DMS 273 (cell line): Measurements from ENCODE around the gene PDK2.
"Not testable (repeated sequence)": the region's sequence is repeated elsewhere in the genome, so short reads cannot be mapped to it uniquely, and the experiment has no call there.

ENCODE experiments used
- DNase-seq: peaks from one replicate; lab custom pipeline; 2025; ENCODE audit not compliant: unreplicated experiment; lab: John Stamatoyannopoulos, UW

The PDK2 gene

DNA sequence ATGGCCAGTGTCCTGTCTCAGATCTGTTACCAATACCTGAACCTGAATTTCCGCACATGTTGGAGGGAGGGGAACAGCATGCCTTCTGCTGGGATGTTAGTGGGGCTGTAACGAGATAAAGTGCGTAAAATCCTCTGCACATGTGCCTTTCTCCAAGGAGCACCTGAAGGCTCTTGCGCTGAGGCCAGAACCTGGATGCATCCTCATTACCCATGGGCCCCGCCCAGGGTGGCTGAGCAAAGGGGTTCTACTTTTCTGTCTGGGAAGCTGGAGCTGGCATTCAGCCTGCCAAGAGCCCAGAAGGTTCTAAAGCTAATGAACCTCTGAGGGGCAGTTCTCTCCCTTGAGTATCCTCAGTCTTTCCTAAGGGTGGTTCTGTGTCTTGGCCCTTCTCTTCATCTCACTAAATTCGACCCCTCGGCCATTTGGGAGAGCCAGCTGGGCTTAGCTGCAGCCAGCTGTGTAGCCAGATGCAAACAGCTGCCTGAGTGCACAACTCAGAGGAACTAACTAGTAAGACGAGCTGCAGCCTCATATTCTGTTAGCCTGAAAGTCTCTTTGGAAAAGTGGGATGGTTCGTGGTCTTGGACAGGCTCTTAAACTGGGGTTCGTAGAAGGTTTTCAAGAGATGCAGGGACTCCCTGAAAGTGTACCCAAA is 36.7 kb upstream of the PDK2 start:
- DNase-seq, result no peak

GRCh38 chr17:50059256-50059655 is 35.9 kb upstream of the PDK2 start:
- no peak for DNase-seq

DNA sequence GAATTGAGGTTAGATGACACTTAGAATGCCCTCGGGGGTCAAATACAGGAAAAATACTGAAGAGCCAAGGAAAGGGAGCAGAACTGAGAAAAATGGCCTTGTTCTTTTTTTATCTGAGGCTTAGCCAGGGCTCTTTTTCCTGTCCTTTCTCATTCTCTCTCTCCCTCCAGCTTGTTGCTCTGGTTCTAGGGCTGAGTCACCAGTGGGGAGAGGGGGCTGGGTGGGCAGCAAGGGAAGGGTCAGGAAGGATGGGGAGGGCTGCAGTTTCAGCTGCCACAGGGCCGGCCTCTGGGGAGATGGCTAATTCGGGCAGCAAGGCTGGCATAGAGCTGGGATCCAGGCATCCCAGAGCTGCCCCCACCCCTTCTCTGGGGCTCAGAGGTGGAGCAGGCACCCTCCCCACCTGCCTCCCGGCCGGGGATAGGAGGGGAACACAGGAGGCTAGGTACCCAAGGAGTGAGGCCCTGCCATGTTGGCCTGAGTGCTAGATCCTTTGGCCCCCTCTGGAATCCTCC is 35.3 kb upstream of the PDK2 start:
- DNase-seq, result no peak

GRCh38 chr17:50060951-50061712 is 34.0 kb upstream of the PDK2 start:
- peak; percentile 58 for DNase-seq

DNA sequence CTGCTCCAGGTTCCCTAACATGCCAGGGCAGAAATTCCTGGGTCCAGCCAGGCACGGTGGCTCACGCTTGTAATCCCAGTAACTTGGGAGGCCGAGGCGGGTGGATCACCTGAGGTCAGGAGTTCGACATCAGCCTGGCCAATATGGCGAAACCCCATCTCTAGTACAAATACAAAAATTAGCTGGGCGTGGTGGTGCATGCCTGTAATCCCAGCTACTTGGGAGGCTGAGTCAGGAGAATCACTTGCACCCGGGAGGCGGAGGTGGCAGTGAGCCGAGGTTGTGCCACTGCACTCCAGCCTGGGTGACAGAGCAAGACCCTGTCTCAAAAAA is 33.5 kb upstream of the PDK2 start:
- DNase-seq, result not testable (repeated sequence)

- peak; percentile 89 for DNase-seq
Observed at GRCh38 chr17:50062293-50063243, 32.6 kb upstream of the PDK2 start.

GRCh38 chr17:50063561-50064252 is 31.4 kb upstream of the PDK2 start:
- no peak for DNase-seq

- no peak for DNase-seq
Observed at GRCh38 chr17:50064253-50065001, 30.7 kb upstream of the PDK2 start.

GRCh38 chr17:50065056-50065455 is 30.1 kb upstream of the PDK2 start:
- no peak for DNase-seq

- DNase-seq, result no peak
Observed at GRCh38 chr17:50066995-50067394, 28.2 kb upstream of the PDK2 start.

DNA sequence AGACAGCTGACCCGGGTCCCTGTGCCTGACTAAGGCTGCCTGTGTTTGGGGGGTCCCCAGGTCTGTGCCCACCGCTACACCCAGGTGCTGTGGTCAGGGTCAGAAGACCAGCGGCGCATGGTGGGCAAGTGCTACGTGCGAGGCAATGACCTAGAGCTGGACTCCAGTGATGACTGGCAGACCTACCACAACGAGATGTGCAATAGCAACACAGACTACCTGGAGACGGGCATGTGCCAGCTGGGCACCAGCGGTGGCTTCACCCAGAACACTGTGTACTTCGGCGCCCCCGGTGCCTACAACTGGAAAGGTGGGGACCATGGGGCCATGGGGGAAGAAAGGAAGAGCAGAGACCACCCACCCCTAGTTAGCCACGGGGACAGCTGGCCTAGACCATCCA is 27.2 kb upstream of the PDK2 start:
- DNase-seq, result no peak

GRCh38 chr17:50070908-50071680 is 24.1 kb upstream of the PDK2 start:
- no peak for DNase-seq

GRCh38 chr17:50071692-50072091 is 23.5 kb upstream of the PDK2 start:
- DNase-seq, result no peak

- no peak for DNase-seq
Observed at GRCh38 chr17:50072130-50072529, 23.0 kb upstream of the PDK2 start.

DNA sequence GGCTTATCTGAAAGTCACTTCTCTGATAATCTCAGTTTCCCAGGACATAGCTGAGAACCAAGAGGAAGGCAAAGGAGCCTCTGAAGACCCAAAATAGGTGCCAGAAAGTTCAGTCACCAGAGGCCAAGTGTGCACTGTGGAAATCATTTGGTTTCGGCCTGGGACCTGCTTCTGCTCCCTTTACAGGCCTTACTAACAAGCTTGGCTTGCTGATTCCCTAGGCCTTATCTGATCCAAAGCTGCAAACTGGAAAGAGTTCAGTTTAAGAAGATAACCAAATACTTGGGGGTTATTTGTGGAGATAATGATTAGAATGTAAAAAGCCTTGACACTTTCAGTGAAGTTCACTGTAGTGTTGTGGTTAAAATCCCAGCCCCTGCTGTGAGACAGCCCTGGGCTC is 22.2 kb upstream of the PDK2 start:
- no peak for DNase-seq

DNA sequence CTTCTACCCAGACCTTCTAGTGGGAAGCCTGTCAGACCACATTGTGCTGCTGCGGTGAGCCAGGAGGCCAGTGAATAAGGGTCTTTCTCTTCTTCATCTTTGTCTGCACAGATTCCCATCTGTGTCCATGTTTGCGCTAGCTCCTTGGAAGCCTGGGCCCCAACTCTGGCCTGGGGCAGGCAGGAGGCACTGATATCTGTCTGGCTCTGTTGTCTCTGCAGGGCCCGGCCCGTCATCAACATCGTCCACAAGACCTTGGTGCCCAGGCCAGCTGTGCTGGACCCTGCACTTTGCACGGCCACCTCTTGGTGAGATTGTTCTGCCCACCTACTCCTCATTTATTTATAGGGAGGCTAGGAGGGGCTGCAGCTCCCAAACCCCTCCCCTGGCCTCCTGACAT is 20.9 kb upstream of the PDK2 start:
- DNase-seq, result no peak

DNA sequence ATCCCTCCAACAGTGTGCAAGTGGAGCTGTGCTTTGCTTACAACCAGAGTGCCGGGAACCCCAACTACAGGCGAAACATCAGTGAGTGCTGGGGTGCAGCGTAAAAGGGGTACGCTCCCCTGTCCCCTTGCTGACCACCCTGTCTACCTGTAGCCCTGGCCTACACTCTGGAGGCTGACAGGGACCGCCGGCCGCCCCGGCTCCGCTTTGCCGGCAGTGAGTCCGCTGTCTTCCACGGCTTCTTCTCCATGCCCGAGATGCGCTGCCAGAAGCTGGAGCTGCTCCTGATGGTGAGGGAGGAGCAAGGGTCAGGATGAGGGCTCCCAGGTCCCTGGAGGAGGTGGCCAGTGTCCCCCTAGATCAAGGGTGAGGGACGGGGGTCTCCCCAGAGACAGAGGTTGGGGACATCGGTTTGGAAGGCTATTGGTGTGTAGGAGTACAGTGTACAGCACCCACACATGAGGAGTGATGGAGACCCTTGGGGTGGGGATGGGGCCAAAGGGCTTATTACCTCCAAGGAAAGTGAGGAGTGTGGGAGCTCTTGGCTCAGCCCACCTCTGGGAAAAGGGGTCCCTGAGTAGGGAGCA is 19.6 kb upstream of the PDK2 start:
- no peak for DNase-seq

GRCh38 chr17:50076221-50076590 is 18.9 kb upstream of the PDK2 start:
- no peak for DNase-seq

DNA sequence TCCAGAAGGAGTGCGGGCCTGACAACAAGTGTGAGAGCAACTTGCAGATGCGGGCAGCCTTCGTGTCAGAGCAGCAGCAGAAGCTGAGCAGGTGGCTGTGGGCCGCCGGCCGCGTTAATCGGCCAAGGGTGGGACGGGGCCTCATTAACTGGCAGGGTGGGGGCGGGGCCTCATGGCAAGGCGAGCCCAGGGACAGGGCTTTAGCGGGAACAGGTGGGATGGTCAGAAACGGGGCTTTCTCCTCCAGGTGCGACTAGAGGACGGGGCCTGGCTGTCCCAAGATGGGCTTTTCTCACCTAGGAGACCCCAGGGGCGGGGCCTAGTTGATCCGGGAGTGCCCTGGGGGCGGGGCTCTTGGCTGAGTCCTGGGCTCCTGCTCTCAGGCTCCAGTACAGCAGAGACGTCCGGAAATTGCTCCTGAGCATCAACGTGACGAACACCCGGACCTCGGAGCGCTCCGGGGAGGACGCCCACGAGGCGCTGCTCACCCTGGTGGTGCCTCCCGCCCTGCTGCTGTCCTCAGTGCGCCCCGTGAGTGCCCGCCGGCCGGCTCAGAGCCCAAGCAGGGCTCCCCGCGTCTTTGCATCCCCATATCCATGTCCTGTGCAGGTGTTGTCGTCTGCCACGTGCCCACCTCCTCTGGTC is 18.4 kb upstream of the PDK2 start:
- peak; percentile 83 for DNase-seq
